Keratinocyte (primary cell): ENCODE data around the gene KCNG2. TPM values are rescaled to one million over a fixed set of nuclear protein-coding genes. Genes with fewer than 3 reads are reported as not detected.

Source experiments
- DNase-seq: peaks from one replicate; pipeline ENCODE4 v3.0.0-alpha.2; 2011; ENCODE audit warnings: low read depth, missing footprints, low spot score
- FAIRE-seq: peaks from 2 replicates; lab custom pipeline; 2011; peaks lifted over from hg19 to GRCh38; lab: Jason Lieb, UNC
- H2AFZ ChIP-seq: 2 replicates; pipeline ENCODE4 v1.6.0; 2012; ENCODE audit warnings: low read length, control low read depth, inconsistent platforms; ENCODE audit not compliant: control insufficient read depth
- H3K27ac ChIP-seq: 2 replicates; pipeline ENCODE4 v1.5.1; 2011; ENCODE audit warnings: low read length; ENCODE audit not compliant: control insufficient read depth, insufficient read depth
- H3K27me3 ChIP-seq: 3 replicates; pipeline ENCODE4 v1.6.0; 2011; ENCODE audit warnings: low read length; ENCODE audit not compliant: control insufficient read depth, insufficient read depth; ENCODE audit errors: extremely low read depth
- H3K36me3 ChIP-seq, 2 experiments: 2 replicates in 1 of 2; 3 replicates in 1 of 2; pipeline ENCODE4 v1.5.1; 2011; ENCODE audit warnings: low read length in 2 of 2, mild to moderate bottlenecking in 1 of 2; ENCODE audit not compliant: control insufficient read depth in 2 of 2, insufficient read depth in 2 of 2; ENCODE audit errors: extremely low read depth in 1 of 2
- H3K4me1 ChIP-seq: 3 replicates; pipeline ENCODE4 v1.5.1; 2011; ENCODE audit warnings: low read length; ENCODE audit not compliant: control insufficient read depth, insufficient read depth; ENCODE audit errors: extremely low read depth
- H3K4me2 ChIP-seq: 3 replicates; pipeline ENCODE4 v1.6.0; 2011; ENCODE audit warnings: low read depth, low read length; ENCODE audit not compliant: control insufficient read depth, insufficient read depth; ENCODE audit errors: extremely low read depth
- H3K4me3 ChIP-seq, 3 experiments: fragments of 200-600 bp in 1 of 3; sonication (generic) in 1 of 3; 2 replicates in 2 of 3; 3 replicates in 1 of 3; pipeline ENCODE4 v1.5.1; 2011 to 2016; ENCODE audit warnings: low read length in 3 of 3, mild to moderate bottlenecking in 3 of 3, control low read depth in 2 of 3, inconsistent platforms in 1 of 3, low read depth in 1 of 3, mixed read lengths in 1 of 3, mixed run types in 1 of 3, moderate library complexity in 1 of 3; ENCODE audit not compliant: control insufficient read depth in 2 of 3, insufficient read depth in 2 of 3; ENCODE audit errors: extremely low read depth in 1 of 3
- H3K79me2 ChIP-seq: 2 replicates; pipeline ENCODE4 v1.6.0; 2012; ENCODE audit warnings: low read length; ENCODE audit not compliant: control insufficient read depth, insufficient read depth
- H3K9ac ChIP-seq: 3 replicates; pipeline ENCODE4 v1.6.0; 2011; ENCODE audit warnings: low read length; ENCODE audit not compliant: control insufficient read depth, insufficient read depth; ENCODE audit errors: extremely low read depth
- H3K9me1 ChIP-seq: 3 replicates; pipeline ENCODE4 v1.6.0; 2011; ENCODE audit warnings: low read length; ENCODE audit not compliant: control insufficient read depth, insufficient read depth; ENCODE audit errors: extremely low read depth
- H3K9me3 ChIP-seq: 2 replicates; pipeline ENCODE4 v1.5.1; 2012; ENCODE audit warnings: low read depth, low read length; ENCODE audit not compliant: control insufficient read depth
- H4K20me1 ChIP-seq: 3 replicates; pipeline ENCODE4 v1.6.0; 2011; ENCODE audit warnings: low read length; ENCODE audit not compliant: control insufficient read depth, insufficient read depth; ENCODE audit errors: extremely low read depth
- CTCF ChIP-seq, 3 experiments: IDR thresholded peaks in 1 of 3; conservative IDR thresholded peaks in 1 of 3; optimal IDR thresholded peaks in 1 of 3; 2 replicates in 2 of 3; 3 replicates in 1 of 3; pipeline versions ENCODE3 to v1.5.1; 2011; ENCODE audit warnings: low read length in 3 of 3, mild to moderate bottlenecking in 3 of 3, moderate library complexity in 2 of 3, control low read depth in 1 of 3, inconsistent platforms in 1 of 3; ENCODE audit not compliant: insufficient read depth in 2 of 3; ENCODE audit errors: extremely low read depth in 1 of 3
- EZH2 ChIP-seq: IDR thresholded peaks from one replicate; pipeline ENCODE4 v1.6.1; 2012; ENCODE audit warnings: inconsistent platforms, mild to moderate bottlenecking, low read length, moderate library complexity
- dilution Hi-C: fragments of 300-500 bp; cut with MboI; formaldehyde crosslinking; loops from one replicate; pipeline ENCODE4 v1.7.0; 2020; ENCODE audit warnings: low sequenced_read_pairs; ENCODE audit not compliant: extremely low pct_ligation_motif_present
- polyA plus RNA-seq, 5 experiments: library from polyadenylated mRNA; depleted of rRNA in 3 of 5; stranded (reverse) in 3 of 5; stranded (forward) in 1 of 5; unstranded in 1 of 5; fragments of >200 nt; gene quantifications; 1 replicate in 1 of 5; 2 replicates in 3 of 5; 3 replicates in 1 of 5; pipeline versions ENCODE4 v1.2.1 to v1.2.3, GENCODE V29; 2011 to 2012; ENCODE audit warnings: missing spikeins in 2 of 5, low read depth in 1 of 5, low replicate concordance in 1 of 5

The KCNG2 gene
- polyA plus RNA-seq, 1 donor (not counting 4 experiments of a cell fraction or from before 2014, with no cell fraction given) = not detected

- DNase-seq (no peak), FAIRE-seq (no peak)
- no peak overlapping the region for H2AFZ ChIP-seq
- no peak overlapping the region for H3K4me2 ChIP-seq
- no peaks in the 10 kb centered on the region for H3K4me1 ChIP-seq
- no peaks in the 10 kb centered on the region for H3K36me3 ChIP-seq
- no peaks in the 10 kb centered on the region for H3K9me1 ChIP-seq
- H3K9me3 ChIP-seq = no peaks in the 10 kb centered on the region
- no peak overlapping the region for H3K9ac ChIP-seq
- no peak for TF ChIP-seq EZH2
- no peak for TF ChIP-seq CTCF (optimal IDR thresholded peaks at IDR 0.05 in 1 of 3, IDR thresholded peaks at IDR 0.05 in 1 of 3, conservative IDR thresholded peaks at IDR 0.05 in 1 of 3; ENCODE audit: extremely low read depth in 1 of 3, insufficient read depth in 2 of 3, low read length in 3 of 3)
- dilution Hi-C loops = no loop called here
- H3K79me2 ChIP-seq = no peaks in the 10 kb centered on the region
- H3K4me3 ChIP-seq = no peak overlapping the region
- H3K27ac ChIP-seq = no peak overlapping the region
- no peaks in the 10 kb centered on the region for H4K20me1 ChIP-seq
- peaks cover 44% of the 10 kb centered on the region for H3K27me3 ChIP-seq
Observed at GRCh38 chr18:79800371-79801180, 2.8 kb downstream of the KCNG2 start.

GRCh38 chr18:79801217-79801616 lies 3.5 kb downstream of the KCNG2 start:
- Histone ChIP-seq H3K4me3 (no peak overlapping the region), H3K27me3 (peaks cover 41% of the 10 kb centered on the region), H4K20me1 (no peaks in the 10 kb centered on the region), H3K9ac (no peak overlapping the region), H3K36me3 (no peaks in the 10 kb centered on the region), H3K79me2 (no peaks in the 10 kb centered on the region), H3K9me3 (no peaks in the 10 kb centered on the region), H3K4me1 (no peaks in the 10 kb centered on the region), H3K27ac (no peak overlapping the region), H3K9me1 (no peaks in the 10 kb centered on the region), H2AFZ (no peak overlapping the region), H3K4me2 (no peak overlapping the region)
- dilution Hi-C loops = no loop called here
- DNase-seq (no peak), FAIRE-seq (no peak)
- TF ChIP-seq EZH2 (no peak), CTCF (optimal IDR thresholded peaks at IDR 0.05 in 1 of 3, IDR thresholded peaks at IDR 0.05 in 1 of 3, conservative IDR thresholded peaks at IDR 0.05 in 1 of 3; ENCODE audit: extremely low read depth in 1 of 3, insufficient read depth in 2 of 3, low read length in 3 of 3) (no peak)
